B cell (primary cell): Measurements from ENCODE around the gene ZNF362. TPM values are rescaled to one million over a fixed set of nuclear protein-coding genes. Genes with fewer than 3 reads are reported as not detected.

Source experiments
- ATAC-seq: fragments of 200-7000 bp; cut with Tn5 transposase; one replicate; pipeline ENCODE4 v1.10.0; 2021; ENCODE audit warnings: low read depth, mild to moderate bottlenecking, moderate number of reproducible peaks, moderate library complexity
- CTCF ChIA-PET: fragments of 350-600 bp; sonication (Branson Sonifier 250); formaldehyde crosslinking; loops from one replicate; lab custom pipeline; 2021; ENCODE audit warnings: antibody characterized with exemption, inconsistent platforms; lab: Charles Lee
- POLR2A ChIA-PET: fragments of 350-600 bp; sonication (Branson Sonifier 250); formaldehyde crosslinking; loops from one replicate; lab custom pipeline; 2021; ENCODE audit warnings: antibody characterized with exemption; lab: Charles Lee
- DNase-seq: peaks from one replicate; pipeline ENCODE4 v3.0.0; 2013
- H2AFZ ChIP-seq: 2 replicates; pipeline ENCODE4 v1.6.1; 2012; ENCODE audit warnings: mild to moderate bottlenecking, low read depth, low read length; ENCODE audit not compliant: insufficient read depth, poor library complexity, severe bottlenecking
- H3K27ac ChIP-seq, 2 donors: 1 replicate in 1 of 2; 2 replicates in 1 of 2; pipeline ENCODE4 v1.5.1; 2012 to 2013; ENCODE audit warnings: low read length in 2 of 2, mild to moderate bottlenecking in 2 of 2, moderate library complexity in 1 of 2
- H3K27me3 ChIP-seq, 4 experiments: fragments of 200-600 bp in 1 of 4; sonication (generic) in 1 of 4; replicated peaks in 1 of 4; 1 replicate in 2 of 4; 2 replicates in 2 of 4; pipeline versions ENCODE4 v1.6.1 to v1.7.0; 2013 to 2016; ENCODE audit warnings: low read length in 3 of 4, mild to moderate bottlenecking in 2 of 4, mixed read lengths in 1 of 4, moderate library complexity in 1 of 4; ENCODE audit not compliant: insufficient read depth in 4 of 4, control insufficient read depth in 3 of 4; ENCODE audit errors: control extremely low read depth in 1 of 4
- H3K36me3 ChIP-seq, 2 experiments: replicated peaks in 1 of 2; 1 replicate in 1 of 2; 2 replicates in 1 of 2; pipeline versions ENCODE4 v1.6.1 to v1.7.1; 2013; ENCODE audit warnings: low read length in 1 of 2; ENCODE audit not compliant: insufficient read depth in 2 of 2, control insufficient read depth in 1 of 2; ENCODE audit errors: control extremely low read depth in 1 of 2, extremely low read depth in 1 of 2
- H3K4me1 ChIP-seq, 2 donors: fragments of 200-600 bp in 1 of 2; sonication (generic) in 1 of 2; 1 replicate in 1 of 2; 2 replicates in 1 of 2; pipeline versions ENCODE4 v1.5.1 to v1.6.1; 2013 to 2017; ENCODE audit warnings: low read length in 2 of 2; ENCODE audit not compliant: control insufficient read depth in 2 of 2, insufficient read depth in 2 of 2
- H3K4me2 ChIP-seq: replicated peaks from 2 replicates; pipeline ENCODE3; 2012; ENCODE audit warnings: mild to moderate bottlenecking, low read depth, low read length; ENCODE audit not compliant: poor library complexity, severe bottlenecking
- H3K4me3 ChIP-seq, 5 experiments: fragments of 200-600 bp in 1 of 5; sonication (generic) in 1 of 5; 1 replicate in 3 of 5; 2 replicates in 2 of 5; pipeline versions ENCODE4 v1.5.1 to v1.7.0; 2011 to 2016; ENCODE audit warnings: low read length in 4 of 5, mild to moderate bottlenecking in 4 of 5, low read depth in 2 of 5, control low read depth in 1 of 5, moderate library complexity in 1 of 5; ENCODE audit not compliant: insufficient read depth in 1 of 5; ENCODE audit errors: control extremely low read depth in 1 of 5, extremely low read depth in 1 of 5
- H3K79me2 ChIP-seq: fragments of 200-600 bp; sonication (generic); one replicate; pipeline ENCODE4 v1.6.0; 2016; ENCODE audit warnings: low read length; ENCODE audit not compliant: control insufficient read depth, insufficient read depth
- H3K9ac ChIP-seq: fragments of 200-600 bp; sonication (generic); 2 replicates; pipeline ENCODE4 v1.6.1; 2017; ENCODE audit warnings: mild to moderate bottlenecking, low read length, moderate library complexity
- H3K9me3 ChIP-seq, 3 donors: one replicate each; pipeline versions ENCODE4 v1.6.1 to v1.7.1; 2013; ENCODE audit warnings: low read length in 2 of 3; ENCODE audit not compliant: control insufficient read depth in 2 of 3, insufficient read depth in 1 of 3; ENCODE audit errors: control extremely low read depth in 1 of 3
- H4K20me1 ChIP-seq: 2 replicates; pipeline ENCODE4 v1.6.0; 2012; ENCODE audit warnings: mild to moderate bottlenecking, low read length; ENCODE audit not compliant: insufficient read depth, control insufficient read depth, poor library complexity, severe bottlenecking
- H3K27ac Mint-ChIP-seq: one replicate; pipeline ENCODE4 v1.8.0; 2021; ENCODE audit warnings: mixed read lengths
- H3K27me3 Mint-ChIP-seq: one replicate; pipeline ENCODE4 v1.8.0; 2021; ENCODE audit warnings: mixed read lengths
- H3K4me1 Mint-ChIP-seq: one replicate; pipeline ENCODE4 v1.8.0; 2021; ENCODE audit warnings: mixed read lengths
- H3K4me3 Mint-ChIP-seq: one replicate; pipeline ENCODE4 v1.8.0; 2021; ENCODE audit warnings: mixed read lengths
- H3K9me3 Mint-ChIP-seq: one replicate; pipeline ENCODE4 v1.8.0; 2022; ENCODE audit warnings: mixed read lengths; ENCODE audit not compliant: insufficient read depth
- EZH2 ChIP-seq: IDR thresholded peaks from 2 replicates; pipeline ENCODE4 v1.6.1; 2012; ENCODE audit warnings: borderline replicate concordance, low read depth, mild to moderate bottlenecking, moderate library complexity, low read length; ENCODE audit not compliant: insufficient read depth, poor library complexity, severe bottlenecking
- WGBS: methylation state at CpG from one replicate; pipeline ENCODE4 v1.1.5; 2013; ENCODE audit warnings: missing lambda C conversion rate; ENCODE audit not compliant: insufficient coverage; 5-methylcytosine and 5-hydroxymethylcytosine counted together
- intact Hi-C: fragments of 100-400 bp; cut with micrococcal nuclease; formaldehyde crosslinking; loops from one replicate; pipeline ENCODE4 v1.10.0; 2022
- polyA plus RNA-seq: library from polyadenylated mRNA; depleted of rRNA; stranded (reverse); fragments of >200 nt; gene quantifications from 2 replicates; pipeline ENCODE4 v1.2.3, GENCODE V29; 2012
- total RNA-seq, 2 donors: library from RNA; stranded (reverse); fragments of 120-200 nt in 1 of 2; gene quantifications; 1 replicate in 1 of 2; 2 replicates in 1 of 2; pipeline versions ENCODE4 v1.2.3 to v1.2.4, GENCODE V29; 2013 to 2022
- TF ChIP-seq, protein P1 (sequence below): fragments of 200-600 bp; IDR thresholded peaks from one replicate; pipeline ENCODE4 v1.8.0; 2022; ENCODE audit warnings: antibody characterized with exemption, mild to moderate bottlenecking

The ZNF362 gene
- total and polyA plus RNA-seq, 2 donors (not counting 1 experiment from before 2014, with no cell fraction given), result 14.0 to 20.4 TPM

DNA sequence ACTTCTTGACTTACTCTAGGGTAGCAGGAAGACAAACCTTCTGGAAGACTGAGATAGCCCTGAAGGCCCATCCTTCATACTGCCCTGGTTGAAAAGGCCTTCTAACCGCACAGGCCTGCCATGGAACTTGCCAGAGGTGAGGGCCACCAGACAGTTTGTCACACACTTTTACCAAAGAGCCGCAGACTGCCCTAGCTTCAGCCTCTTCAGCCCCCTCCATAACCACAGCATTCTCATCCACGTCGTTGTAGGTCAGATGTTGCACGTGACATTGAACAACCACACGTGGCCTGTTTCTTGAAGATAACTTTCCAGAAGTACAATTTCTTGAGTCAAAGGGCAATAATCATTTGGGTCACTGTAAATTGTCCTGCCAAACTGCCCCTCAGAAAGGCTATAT, 18.9 kb downstream of the ZNF362 start:
- H3K79me2 ChIP-seq, result peaks cover 13% of the 10 kb centered on the region
- no peak overlapping the region for H3K27ac ChIP-seq
- ChIA-PET POLR2A (no interaction called here), CTCF (interaction anchor here (4.2 kb wide), 1 partner anchor 21 kb away, joined by 19 read pairs; no protein-coding TSS in a partner anchor)
- DNase-seq (no peak), ATAC-seq (no peak)
- H3K27ac Mint-ChIP-seq, result no peak overlapping the region
- 94% methylated on average over 6 of the region's 6 CpGs for WGBS
- peaks cover 0 to 12% of the 10 kb centered on the region in 2 donors for H3K4me1 ChIP-seq
- peaks cover 23% of the 10 kb centered on the region for H3K4me1 Mint-ChIP-seq
- H2AFZ ChIP-seq, result no peak overlapping the region
- H3K9me3 Mint-ChIP-seq, result no peaks in the 10 kb centered on the region
- TF ChIP-seq, protein P1, sequence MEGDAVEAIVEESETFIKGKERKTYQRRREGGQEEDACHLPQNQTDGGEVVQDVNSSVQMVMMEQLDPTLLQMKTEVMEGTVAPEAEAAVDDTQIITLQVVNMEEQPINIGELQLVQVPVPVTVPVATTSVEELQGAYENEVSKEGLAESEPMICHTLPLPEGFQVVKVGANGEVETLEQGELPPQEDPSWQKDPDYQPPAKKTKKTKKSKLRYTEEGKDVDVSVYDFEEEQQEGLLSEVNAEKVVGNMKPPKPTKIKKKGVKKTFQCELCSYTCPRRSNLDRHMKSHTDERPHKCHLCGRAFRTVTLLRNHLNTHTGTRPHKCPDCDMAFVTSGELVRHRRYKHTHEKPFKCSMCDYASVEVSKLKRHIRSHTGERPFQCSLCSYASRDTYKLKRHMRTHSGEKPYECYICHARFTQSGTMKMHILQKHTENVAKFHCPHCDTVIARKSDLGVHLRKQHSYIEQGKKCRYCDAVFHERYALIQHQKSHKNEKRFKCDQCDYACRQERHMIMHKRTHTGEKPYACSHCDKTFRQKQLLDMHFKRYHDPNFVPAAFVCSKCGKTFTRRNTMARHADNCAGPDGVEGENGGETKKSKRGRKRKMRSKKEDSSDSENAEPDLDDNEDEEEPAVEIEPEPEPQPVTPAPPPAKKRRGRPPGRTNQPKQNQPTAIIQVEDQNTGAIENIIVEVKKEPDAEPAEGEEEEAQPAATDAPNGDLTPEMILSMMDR, result no peak
- TF ChIP-seq EZH2, result no peak
- intact Hi-C loops, result no loop called here
- H3K4me3 ChIP-seq, result no peak overlapping the region
- H3K4me3 Mint-ChIP-seq, result no peak overlapping the region
- H3K4me2 ChIP-seq, result no peak overlapping the region
- H3K27me3 Mint-ChIP-seq, result no peaks in the 10 kb centered on the region
- H3K27me3 ChIP-seq, result no peaks in the 10 kb centered on the region
- H3K36me3 ChIP-seq, result peaks cover 0 to 22% of the 10 kb centered on the region in 2 experiments
- no peaks in the 10 kb centered on the region for H3K9me3 ChIP-seq
- no peak overlapping the region for H3K9ac ChIP-seq
- peaks cover 28% of the 10 kb centered on the region for H4K20me1 ChIP-seq

DNA sequence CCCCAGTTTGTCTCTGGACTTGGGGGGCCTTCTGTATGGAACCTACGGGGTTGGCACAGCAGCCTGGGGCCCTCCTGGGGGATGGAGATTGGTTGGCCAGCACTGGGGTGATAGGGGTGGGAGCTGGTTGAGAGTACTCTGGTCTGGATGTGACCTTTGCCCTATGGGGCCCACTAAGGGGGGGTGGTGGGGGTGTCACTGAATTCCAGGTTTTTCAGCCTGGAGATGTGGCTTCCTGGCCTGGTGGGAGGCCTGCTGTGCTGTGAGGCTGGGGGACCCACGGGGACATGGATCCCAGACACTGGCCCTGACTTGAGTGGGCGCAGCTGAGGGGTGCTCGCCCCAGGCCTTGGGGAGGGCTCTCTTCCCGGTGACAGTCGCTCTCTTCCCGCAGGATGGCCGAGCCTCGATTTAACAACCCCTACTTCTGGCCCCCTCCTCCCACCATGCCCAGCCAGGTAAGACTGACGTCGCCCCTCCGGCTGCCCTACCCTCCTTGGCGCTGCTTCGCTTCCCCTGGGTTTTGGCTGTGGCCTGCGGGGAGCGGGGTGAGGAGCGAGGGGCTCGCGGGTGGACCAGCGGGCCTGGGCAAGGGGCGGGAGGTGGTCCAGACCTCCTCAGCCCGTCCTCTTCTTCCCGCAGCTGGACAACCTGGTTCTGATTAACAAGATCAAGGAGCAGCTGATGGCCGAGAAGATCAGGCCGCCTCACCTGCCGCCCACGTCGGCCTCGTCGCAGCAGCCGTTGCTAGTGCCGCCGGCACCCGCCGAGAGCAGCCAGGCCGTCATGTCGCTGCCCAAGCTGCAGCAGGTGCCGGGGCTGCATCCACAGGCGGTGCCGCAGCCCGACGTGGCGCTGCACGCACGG, 19.6 kb downstream of the ZNF362 start:
- TF ChIP-seq, protein P1, result no peak
- TF ChIP-seq EZH2, result no peak
- Histone ChIP-seq H3K27ac (no peak overlapping the region), H3K4me2 (no peak overlapping the region), H3K4me3 (no peak overlapping the region), H3K27me3 (no peaks in the 10 kb centered on the region), H2AFZ (no peak overlapping the region), H3K36me3 (peaks cover 0 to 24% of the 10 kb centered on the region in 2 experiments), H3K4me1 (peaks cover 0 to 12% of the 10 kb centered on the region in 2 donors), H3K9me3 (no peaks in the 10 kb centered on the region), H3K79me2 (peaks cover 7% of the 10 kb centered on the region), H4K20me1 (peaks cover 22% of the 10 kb centered on the region), H3K9ac (no peak overlapping the region)
- intact Hi-C loops, result no loop called here
- WGBS, result 97% methylated on average over 39 of the region's 45 CpGs
- H3K4me1 Mint-ChIP-seq, result peaks cover 23% of the 10 kb centered on the region
- H3K9me3 Mint-ChIP-seq, result no peaks in the 10 kb centered on the region
- H3K27me3 Mint-ChIP-seq, result no peaks in the 10 kb centered on the region
- POLR2A ChIA-PET, result no interaction called here
- H3K27ac Mint-ChIP-seq, result no peak overlapping the region
- H3K4me3 Mint-ChIP-seq, result no peak overlapping the region
- no peak for ATAC-seq
- CTCF ChIA-PET, result no interaction called here
- DNase-seq, result no peak
